ENCODE data around the gene SKA1. TPM values are rescaled to one million over a fixed set of nuclear protein-coding genes. Genes with fewer than 3 reads are reported as not detected.

The SKA1 gene
- total and polyA plus RNA-seq, 2 of the 13 experiments (the other 11 are each of a cell fraction or from before 2014, with no cell fraction given): 5.3 to 21.3 TPM

GRCh38 chr18:50424877-50425690 is 50.2 kb downstream of the SKA1 start (continued):
- TF ChIP-seq, protein P1, sequence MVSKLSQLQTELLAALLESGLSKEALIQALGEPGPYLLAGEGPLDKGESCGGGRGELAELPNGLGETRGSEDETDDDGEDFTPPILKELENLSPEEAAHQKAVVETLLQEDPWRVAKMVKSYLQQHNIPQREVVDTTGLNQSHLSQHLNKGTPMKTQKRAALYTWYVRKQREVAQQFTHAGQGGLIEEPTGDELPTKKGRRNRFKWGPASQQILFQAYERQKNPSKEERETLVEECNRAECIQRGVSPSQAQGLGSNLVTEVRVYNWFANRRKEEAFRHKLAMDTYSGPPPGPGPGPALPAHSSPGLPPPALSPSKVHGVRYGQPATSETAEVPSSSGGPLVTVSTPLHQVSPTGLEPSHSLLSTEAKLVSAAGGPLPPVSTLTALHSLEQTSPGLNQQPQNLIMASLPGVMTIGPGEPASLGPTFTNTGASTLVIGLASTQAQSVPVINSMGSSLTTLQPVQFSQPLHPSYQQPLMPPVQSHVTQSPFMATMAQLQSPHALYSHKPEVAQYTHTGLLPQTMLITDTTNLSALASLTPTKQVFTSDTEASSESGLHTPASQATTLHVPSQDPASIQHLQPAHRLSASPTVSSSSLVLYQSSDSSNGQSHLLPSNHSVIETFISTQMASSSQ (IDR thresholded peaks at IDR 0.05; ENCODE audit: low read depth): no peak; the same call in 1 of the 2 replicates
- TF ChIP-seq, protein P1 (CRISPR knock-in tag; IDR thresholded peaks at IDR 0.05; ENCODE audit: borderline replicate concordance): peak; percentile 63; the same call in 1 of the 2 replicates
- TF ChIP-seq TEAD3 (CRISPR knock-in tag; optimal IDR thresholded peaks at IDR 0.05; ENCODE audit: borderline replicate concordance) (peak; percentile 22), SALL1 (CRISPR knock-in tag; IDR thresholded peaks at IDR 0.05) (peak; percentile 39; the same call in 1 of the 2 replicates), HOXA9 (CRISPR knock-in tag; IDR thresholded peaks at IDR 0.05; ENCODE audit: borderline replicate concordance) (peak; percentile 76; the same call in 1 of the 2 replicates), SOX6 (IDR thresholded peaks at IDR 0.05) (no peak), SOX6 (CRISPR knock-in tag; IDR thresholded peaks at IDR 0.05) (peak; percentile 83), ZNF256 (CRISPR knock-in tag; conservative IDR thresholded peaks at IDR 0.05) (no peak), SETDB1 (CRISPR knock-in tag; IDR thresholded peaks at IDR 0.05; ENCODE audit: borderline replicate concordance) (peak; percentile 98), KDM5B (CRISPR knock-in tag; IDR thresholded peaks at IDR 0.05; ENCODE audit: borderline replicate concordance) (no peak), TCF7 (IDR thresholded peaks at IDR 0.05; ENCODE audit: low read depth) (peak; percentile 82), ZBTB33 (CRISPR knock-in tag; IDR thresholded peaks at IDR 0.05) (peak; percentile 42; the same call in 1 of the 2 replicates), CBX5 (CRISPR knock-in tag; IDR thresholded peaks at IDR 0.05; ENCODE audit: borderline replicate concordance) (peak; percentile 81), ZNF280B (CRISPR knock-in tag; IDR thresholded peaks at IDR 0.05; ENCODE audit: borderline replicate concordance) (no peak), THYN1 (CRISPR knock-in tag; IDR thresholded peaks at IDR 0.05; ENCODE audit: borderline replicate concordance, low read depth) (no peak), ZNF225 (CRISPR knock-in tag; IDR thresholded peaks at IDR 0.05) (no peak), BCL6 (CRISPR knock-in tag; IDR thresholded peaks at IDR 0.05) (peak; percentile 74), ZFP1 (CRISPR knock-in tag; IDR thresholded peaks at IDR 0.05) (no peak), ZNF12 (CRISPR knock-in tag; IDR thresholded peaks at IDR 0.05) (0 out of 2 replicates have a peak, but pooled peaks have one; percentile 28), NCOA2 (CRISPR knock-in tag; IDR thresholded peaks at IDR 0.05) (peak; percentile 86), SIX4 (CRISPR knock-in tag; IDR thresholded peaks at IDR 0.05) (no peak)
- TF ChIP-seq, protein P2, sequence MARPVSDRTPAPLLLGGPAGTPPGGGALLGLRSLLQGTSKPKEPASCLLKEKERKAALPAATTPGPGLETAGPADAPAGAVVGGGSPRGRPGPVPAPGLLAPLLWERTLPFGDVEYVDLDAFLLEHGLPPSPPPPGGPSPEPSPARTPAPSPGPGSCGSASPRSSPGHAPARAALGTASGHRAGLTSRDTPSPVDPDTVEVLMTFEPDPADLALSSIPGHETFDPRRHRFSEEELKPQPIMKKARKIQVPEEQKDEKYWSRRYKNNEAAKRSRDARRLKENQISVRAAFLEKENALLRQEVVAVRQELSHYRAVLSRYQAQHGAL (CRISPR knock-in tag; IDR thresholded peaks at IDR 0.05; ENCODE audit: not compliant biosample characterization): no peak
